GM21786 (cell line): ENCODE results near the gene ADSL.

Source experiments
- ATAC-seq: cut with Tn5 transposase; IDR thresholded peaks from one replicate; pipeline ENCODE4 v1.9.1; 2021; ENCODE audit not compliant: unreplicated experiment

ADSL gene

DNA sequence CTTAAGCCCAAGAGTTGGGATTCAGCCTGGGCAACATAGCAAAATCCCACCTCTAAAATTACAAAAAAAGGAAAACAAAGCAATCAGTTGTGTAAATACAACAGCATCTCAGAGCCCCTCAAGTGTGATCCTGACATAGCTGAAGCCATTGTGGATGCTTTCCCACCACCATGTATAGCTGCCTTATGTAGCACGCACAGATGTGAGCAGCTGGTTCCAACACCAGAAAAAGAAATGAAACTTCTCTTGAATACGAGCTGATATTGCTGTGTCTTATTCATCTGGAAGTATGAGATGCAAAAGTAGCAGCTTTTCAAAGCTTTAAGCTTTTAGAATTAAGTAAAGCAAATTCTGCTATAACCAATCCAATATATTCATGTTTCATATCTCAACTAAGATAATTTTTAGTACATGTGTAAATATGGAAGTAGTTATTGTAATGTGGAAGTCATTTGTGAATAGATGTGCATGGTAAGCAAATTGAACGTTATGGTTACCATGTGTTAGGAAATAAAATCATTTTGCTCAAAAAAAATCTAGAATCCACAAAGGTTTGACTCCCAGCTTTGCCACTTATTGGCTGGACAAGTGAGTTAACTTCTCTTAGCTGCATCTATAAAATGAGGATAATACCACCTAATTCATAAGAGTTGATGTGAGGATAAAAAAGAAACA, 87.3 kb downstream of the ADSL start:
- no peak for ATAC-seq

DNA sequence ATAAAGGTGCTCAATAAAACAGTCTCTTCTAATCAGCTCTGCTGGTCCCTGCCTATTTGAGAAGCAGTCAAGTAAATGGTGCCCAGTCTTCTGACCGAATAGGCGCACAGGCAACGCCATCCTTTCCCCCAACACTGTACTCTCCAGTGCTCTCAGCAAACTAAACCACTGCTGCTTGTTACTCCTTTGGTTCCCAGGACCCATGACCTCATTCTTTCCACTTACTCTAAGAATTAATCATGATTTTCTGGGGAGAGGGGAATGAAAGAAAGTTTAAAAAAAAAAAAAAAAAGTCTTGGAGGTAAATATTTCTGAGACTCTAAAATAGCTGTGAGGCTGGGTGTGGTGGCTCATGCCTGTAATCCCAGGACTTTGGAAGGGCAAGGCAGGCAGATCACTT, 87.8 kb downstream of the ADSL start:
- no peak for ATAC-seq

DNA sequence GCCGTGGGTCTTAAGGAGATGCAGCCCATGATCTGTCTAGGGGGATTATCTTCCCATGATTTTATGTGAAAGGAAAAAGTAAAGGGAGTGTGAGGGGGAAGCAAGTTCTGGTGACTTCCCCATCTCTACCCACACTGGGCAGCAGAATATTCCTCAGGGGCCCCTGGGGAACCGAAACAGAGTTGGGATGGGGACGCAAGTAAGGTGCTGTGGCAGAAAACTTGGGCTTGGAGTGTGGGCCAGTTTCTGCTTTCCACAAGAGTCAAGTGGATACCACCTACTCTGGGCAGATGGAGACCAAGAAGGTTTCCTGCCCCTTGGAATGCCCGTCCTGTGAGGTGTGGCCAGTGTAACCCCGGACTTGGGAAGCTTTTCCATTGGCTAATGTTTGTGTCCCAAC, 88.4 kb downstream of the ADSL start:
- ATAC-seq: no peak

DNA sequence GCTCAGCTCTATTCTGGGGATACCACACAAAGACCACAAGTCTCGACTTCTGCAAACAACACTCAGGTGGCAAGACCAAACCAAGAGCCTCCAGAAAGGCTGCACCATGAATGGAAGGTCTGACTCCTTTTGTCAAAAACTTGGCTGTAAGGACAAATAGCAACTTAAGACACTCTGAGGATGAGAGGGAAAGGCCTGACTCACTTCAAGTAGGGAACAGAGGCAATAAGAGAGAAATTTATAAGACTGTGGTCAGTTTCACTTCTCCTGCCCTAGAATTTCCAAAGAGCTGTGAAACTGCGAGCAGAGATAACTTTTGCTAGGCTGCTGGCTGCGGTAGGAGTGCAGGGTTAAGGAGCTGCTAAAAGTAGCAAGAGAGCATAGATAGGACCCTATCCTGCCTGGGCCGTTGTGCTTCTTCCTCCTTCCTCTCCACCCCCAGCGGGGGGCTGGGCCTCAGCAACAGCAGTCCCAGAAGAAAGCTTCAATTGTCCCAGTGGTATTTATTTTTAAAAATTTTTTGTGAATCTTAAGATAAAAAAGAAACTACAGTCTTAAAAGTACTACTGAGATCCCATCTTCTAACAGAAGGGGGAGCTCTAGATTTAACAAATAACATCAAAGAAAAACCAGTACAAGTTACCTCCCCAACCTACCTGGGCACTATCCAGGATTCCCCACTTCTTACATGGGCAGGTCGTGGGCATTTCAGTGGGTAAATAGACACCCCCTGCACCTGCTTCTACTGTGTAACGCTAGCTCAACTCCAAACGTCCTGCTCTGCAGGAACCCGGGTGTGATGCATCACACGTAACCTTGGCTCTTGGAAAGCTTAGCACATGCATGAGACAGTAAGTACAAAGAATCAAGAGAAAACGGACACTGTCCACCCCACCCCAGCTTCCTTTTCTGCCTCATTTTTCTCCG, 90.5 kb downstream of the ADSL start:
- peak; percentile 58 for ATAC-seq
